NCI-H1694 (cell line): ENCODE results near the gene ZNF407.
"Not testable (repeated sequence)": the region's sequence is repeated elsewhere in the genome, so short reads cannot be mapped to it uniquely, and the experiment has no call there.

Experiments
- DNase-seq: peaks from one replicate; lab custom pipeline; 2025; lab: John Stamatoyannopoulos, UW

ZNF407 gene, protein sequence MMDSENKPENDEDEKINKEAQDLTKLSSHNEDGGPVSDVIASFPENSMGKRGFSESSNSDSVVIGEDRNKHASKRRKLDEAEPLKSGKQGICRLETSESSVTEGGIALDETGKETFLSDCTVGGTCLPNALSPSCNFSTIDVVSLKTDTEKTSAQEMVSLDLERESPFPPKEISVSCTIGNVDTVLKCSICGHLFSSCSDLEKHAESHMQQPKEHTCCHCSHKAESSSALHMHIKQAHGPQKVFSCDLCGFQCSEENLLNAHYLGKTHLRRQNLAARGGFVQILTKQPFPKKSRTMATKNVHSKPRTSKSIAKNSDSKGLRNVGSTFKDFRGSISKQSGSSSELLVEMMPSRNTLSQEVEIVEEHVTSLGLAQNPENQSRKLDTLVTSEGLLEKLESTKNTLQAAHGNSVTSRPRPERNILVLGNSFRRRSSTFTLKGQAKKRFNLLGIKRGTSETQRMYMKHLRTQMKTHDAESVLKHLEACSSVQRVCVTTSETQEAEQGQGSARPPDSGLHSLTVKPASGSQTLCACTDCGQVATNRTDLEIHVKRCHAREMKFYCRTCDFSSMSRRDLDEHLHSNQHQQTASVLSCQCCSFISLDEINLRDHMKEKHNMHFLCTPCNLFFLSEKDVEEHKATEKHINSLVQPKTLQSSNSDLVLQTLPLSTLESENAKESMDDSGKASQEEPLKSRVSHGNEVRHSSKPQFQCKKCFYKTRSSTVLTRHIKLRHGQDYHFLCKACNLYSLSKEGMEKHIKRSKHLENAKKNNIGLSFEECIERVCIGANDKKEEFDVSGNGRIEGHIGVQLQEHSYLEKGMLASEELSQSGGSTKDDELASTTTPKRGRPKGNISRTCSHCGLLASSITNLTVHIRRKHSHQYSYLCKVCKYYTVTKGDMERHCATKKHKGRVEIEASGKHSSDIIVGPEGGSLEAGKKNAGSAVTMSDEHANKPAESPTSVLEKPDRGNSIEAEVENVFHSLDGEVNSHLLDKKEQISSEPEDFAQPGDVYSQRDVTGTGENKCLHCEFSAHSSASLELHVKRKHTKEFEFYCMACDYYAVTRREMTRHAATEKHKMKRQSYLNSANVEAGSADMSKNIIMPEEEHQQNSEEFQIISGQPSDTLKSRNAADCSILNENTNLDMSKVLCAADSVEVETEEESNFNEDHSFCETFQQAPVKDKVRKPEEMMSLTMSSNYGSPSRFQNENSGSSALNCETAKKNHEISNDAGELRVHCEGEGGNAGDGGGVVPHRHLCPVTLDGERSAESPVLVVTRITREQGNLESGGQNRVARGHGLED (N-terminal part only)

DNA sequence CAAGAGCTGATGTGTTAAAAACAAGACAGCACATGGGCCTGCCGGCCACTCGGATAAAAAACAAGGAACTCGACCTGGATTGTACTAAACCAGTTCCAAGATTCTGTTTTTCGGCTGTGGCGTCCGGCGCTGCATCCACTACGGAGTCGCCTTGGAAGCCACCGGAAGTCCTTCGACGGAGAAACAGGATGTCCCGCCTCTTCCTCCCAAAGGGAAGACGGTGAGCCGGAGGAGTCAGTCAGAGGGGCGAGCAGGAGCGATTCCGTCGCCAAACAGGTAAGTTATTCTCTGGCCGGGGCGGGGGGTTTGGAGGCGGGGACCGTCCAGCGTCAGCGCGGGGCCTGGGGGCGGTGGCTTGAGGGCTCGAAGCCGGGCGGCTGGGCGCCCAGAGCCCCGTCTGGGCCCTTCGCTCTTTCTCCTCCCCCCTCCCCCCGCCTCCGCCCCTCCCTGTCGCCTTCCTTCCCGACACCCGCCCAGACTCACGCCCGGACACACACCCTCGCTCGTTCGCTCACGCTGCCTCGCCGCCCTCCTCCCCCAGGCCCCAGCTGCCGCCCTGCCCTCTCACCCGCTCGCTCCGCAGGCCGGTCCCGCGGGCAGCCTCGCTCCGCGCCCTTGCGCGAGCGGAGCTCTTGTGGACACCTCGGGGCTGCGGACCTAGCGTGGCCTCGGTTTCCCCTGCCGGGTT lies at the start of gene ZNF407:
ZNF407 (plus strand) TSS at position 209 of the 688 bp plus-strand sequence. CDS start 33,150 bp downstream, outside the sequence.
- peak; percentile 64 for DNase-seq

DNA sequence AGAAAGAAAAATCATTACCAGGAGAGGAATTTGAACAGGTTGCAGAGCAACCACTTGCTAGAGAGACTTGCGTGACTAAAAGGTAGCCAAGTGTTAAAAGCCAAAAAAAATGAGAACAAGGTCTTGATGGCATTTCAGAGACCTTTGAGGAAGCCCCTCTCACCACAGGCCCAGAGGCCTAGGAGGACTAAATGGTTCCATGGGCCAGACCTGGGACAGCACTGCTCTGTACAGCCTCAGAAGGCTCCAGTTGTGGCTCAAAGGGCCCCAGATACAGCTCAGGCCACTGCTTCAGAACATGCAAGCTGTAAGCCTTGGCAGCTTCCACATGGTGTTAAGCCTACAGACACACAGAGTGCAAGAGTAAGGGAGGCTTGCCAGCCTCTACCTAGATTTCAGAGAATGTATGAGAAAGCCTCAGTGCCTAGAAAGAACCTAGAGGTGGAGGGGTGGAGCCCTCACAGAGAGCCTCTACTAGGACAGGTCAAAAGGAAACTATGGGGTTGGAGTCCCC lies 48.0 kb upstream of the ZNF407 start:
- DNase-seq: no peak

DNA sequence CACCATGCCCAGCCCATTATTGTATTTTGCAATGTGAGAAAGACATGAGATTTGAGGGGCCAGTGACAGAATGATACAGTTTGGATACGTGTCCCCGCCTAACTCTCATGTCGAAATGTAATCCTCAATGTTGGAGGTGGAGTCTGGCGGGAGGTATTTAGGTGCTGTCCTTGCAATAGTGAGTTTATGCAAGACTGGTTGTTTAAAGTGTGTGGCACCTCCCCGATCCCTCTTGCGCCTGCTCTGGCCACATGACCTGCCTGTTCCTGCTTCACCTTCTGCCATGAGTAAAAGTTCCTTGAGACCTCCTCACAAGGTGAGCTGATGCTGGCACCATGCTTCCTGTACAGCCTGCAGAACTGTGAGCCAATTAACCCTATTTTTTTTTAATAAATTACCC lies 46.8 kb upstream of the ZNF407 start:
- no peak for DNase-seq

DNA sequence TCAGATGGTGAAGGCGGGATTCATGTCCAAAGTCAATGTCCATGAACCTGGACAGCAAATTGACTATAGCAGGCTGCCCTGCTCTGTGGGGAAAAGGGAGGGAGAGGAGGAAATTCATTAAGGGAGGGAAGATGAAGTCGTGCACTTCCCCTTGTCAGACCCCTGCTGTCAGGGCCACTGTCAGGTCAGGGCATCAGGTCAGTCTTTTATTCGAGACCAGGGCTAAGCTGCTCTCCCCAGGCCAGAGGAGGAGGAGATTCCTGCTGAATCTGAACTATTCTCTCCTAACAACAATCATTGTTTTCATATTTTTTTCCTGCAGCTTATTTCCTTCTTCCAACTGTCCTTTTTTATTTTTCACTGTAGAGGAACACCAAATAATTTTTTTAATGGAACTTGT lies 46.2 kb upstream of the ZNF407 start:
- DNase-seq: no peak

DNA sequence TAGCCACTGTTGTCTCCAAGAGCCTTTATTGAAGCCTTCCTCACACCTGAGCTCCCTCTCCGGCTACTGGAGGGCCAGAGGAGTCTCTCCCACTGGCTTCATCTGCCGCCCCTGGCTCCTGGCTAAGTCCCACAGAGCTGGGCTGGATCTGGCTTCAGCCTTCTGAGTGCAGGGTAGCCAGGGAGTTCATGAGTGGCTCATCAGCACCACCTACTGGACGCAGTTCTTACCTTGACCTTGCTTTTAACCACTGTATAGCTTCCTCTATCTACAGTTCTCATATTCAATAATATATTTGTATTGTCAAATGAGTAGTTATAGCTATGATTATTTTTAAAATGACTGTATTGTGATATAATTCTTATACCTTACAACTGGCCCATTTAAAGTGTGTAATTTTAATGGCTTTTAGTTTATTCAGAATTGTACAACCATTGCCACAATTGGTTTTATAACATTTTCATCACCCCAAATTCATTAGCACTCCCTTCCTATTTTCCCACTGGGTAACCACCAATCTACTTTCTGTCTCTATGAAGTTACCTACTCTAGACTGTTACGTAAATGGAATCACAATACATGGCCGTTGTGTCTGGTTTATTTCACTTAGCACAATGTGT lies 45.6 kb upstream of the ZNF407 start:
- peak; percentile 72 for DNase-seq

DNA sequence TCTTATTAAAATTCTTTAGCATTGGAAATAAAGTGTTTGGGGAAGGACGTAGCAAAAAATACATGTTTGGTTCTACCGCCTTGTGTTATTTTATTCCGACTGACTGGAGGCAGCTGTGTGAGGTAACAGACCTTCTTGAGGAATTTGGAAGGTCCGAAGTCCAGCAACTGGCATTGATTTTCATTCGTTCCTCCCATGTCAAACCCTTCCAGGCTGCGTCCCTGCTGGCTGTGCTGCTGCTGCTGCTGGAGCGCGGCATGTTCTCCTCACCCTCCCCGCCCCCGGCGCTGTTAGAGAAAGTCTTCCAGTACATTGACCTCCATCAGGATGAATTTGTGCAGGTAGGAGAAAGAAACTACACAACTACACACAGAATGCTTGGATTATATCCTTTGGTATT lies 41.5 kb upstream of the ZNF407 start:
- no peak for DNase-seq

DNA sequence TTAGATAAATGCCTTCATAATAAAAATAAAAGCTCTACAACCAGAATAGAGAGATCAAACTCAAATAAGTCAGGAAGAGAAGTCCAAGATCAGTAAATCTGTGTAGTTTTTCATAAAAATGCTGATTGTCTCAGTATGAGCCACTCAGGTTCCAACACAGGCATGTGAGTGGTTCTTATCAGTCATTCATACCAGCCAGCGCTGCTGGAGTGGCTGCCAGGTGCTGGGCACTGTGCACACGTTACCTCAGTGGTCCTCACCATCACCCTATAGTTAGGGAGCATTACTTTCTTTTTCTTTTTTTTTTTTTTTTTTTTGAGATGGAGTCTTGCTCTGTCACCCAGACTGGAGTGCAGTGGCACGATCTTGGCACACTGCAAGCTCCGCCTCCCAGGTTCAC lies 39.6 kb upstream of the ZNF407 start:
- DNase-seq: no peak

DNA sequence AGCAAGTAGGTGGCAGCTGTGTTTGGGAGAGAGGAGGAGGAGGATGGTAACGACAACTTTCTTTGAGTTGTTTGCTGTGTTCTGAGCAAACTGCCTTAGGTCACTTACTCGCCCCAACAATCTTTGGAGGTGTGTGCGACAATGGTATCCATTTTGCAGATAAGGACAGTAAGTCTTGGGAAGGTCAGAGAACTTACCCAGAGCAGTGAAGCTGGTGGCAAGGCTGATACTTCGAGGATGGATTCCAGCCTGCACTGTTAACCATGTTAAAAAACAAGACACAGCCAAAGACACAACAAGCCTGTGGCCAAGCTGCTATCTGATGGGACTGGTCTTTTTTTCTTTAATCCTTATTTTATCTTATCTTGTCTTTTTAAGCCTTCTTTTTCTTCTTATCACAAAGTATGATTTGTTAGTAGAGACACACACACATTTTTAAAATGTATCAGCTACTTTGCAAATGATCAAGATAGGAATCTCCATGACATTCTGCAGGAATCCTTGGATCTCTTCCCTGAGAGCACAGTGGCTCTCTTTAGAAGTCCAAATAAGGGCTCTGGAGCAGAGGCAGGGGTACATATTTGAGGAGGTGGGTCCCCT lies 35.4 kb upstream of the ZNF407 start:
- DNase-seq: no peak

DNA sequence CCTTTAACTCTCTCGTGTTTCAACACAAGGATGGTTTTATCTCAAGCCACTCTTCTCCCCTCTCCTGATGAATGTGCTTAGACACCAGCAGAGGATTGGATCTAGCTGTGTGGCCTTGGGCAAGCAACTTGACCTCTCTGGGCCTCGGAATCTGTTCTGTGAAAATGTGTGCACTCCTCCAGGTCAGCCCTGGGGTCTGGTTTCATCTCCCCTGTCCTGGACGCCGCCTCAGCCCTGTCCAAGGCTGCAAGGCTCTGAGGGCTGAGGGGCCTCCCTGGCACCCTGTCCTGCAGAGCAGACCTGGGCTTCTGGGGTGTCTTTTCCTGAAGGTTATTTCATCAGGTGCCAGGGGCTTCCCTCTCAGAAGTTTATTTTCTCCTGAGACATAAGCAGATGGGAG lies 34.9 kb upstream of the ZNF407 start:
- DNase-seq: no peak

DNA sequence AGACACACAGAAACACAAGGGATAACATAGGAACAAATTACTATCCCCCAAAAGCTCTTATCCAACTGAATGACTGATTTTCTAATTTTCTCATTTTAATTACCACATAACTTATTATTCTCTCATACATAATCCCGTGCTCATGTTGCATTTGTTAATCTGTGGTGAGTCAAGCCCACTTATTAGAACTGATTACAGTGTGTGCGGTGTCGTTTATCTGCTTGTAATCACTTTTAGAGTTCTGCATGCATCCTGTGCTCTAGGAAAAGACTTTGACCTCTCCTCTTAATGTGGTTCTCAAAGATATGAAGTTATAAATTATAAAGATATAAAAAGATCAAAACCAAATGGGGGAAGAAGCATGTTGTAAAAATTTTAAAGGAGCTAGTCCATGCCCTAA lies 33.7 kb upstream of the ZNF407 start:
- no peak for DNase-seq

DNA sequence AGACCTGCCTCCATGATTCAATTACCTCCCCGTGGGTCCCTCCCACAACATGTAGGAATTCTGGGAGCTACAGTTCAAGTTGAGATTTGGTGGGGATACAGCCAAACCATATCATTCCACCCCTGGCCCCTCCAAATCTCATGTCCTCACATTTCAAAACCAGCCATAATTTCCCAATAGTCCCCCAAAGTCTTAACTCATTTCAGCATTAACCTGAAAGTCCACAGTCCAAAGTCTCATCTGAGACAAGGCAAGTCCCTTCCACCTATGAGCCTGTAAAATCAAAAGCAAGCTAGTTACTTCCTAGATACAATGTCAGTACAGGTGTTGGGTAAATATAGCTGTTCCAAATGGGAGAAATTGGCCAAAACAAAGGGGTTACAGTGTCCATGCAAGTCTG lies 32.5 kb upstream of the ZNF407 start:
- DNase-seq: not testable (repeated sequence)

DNA sequence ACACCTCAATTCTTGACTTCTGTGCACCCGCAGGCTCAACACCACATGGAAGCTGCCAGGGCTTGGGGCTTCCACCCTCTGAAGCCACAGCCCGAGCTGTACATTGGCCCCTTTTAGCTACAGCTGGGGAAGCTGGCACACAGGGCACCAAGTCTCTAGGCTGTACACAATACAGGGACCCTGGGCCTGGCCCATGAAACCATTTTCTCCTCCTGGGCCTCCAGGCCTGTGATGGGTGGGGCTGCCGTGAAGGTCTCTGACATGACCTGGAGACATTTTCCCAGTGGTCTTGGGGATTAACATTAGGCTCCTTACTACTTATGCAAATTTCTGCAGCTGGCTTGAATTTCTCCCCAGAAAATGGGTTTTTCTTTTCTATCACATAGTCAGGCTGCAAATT lies 31.7 kb upstream of the ZNF407 start:
- not testable (repeated sequence) for DNase-seq

DNA sequence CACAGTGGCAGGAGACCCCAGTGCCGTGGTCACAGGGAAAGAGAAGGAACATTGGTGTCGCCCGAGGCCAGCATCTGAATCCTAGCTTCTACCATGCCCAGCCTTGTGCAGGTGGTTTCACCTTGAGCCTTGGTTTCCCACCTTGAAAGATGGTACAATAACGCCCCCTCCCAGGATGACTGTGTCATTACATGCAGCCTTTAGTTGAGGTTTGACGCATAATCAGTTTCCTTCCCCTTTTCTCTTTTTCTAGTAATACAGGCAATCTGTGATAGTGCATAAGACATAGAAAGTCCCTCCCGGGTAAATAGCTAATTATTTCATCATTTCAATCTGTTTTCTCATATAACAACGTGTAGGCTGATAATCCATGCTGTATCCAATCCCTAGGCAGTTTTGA lies 29.8 kb upstream of the ZNF407 start:
- no peak for DNase-seq

DNA sequence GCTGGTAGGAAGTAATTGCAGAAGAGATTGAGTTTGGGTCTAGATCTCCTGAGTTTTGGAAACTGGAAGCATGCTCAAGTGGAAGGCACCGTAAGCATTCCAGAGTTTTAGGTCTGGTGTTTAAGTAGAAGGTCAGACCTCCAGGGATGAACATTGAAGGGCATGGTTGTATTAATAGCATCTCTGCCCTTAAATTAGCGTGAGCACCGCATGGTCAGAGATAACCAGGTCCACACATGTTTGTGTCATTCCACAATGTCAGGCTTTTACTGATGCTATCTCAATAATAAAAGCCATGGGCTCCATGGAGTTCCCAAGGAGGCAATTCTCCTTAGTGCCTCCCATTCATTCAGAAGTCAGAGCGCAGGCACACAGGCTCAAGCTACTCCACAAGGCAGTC lies 28.3 kb upstream of the ZNF407 start:
- DNase-seq: no peak

DNA sequence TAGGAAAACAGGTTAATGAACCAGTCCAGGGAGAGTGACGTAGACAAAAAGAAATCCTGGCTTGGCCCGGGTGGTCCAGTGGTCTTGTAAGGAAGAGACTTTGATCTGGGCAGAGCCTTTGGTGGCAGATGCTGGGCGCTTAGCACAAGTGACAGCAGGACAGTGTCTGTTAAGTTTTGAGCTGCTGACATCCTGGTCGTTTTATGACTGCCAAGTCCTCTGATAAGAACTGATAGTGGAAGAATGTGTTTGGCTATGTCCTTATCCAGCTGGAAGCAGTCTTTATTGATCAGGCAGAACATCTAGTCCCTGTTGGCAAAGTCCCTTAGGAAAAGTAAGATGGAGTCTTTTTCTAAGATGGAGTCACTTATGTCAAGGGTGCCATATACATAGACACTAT lies 27.4 kb upstream of the ZNF407 start:
- no peak for DNase-seq

DNA sequence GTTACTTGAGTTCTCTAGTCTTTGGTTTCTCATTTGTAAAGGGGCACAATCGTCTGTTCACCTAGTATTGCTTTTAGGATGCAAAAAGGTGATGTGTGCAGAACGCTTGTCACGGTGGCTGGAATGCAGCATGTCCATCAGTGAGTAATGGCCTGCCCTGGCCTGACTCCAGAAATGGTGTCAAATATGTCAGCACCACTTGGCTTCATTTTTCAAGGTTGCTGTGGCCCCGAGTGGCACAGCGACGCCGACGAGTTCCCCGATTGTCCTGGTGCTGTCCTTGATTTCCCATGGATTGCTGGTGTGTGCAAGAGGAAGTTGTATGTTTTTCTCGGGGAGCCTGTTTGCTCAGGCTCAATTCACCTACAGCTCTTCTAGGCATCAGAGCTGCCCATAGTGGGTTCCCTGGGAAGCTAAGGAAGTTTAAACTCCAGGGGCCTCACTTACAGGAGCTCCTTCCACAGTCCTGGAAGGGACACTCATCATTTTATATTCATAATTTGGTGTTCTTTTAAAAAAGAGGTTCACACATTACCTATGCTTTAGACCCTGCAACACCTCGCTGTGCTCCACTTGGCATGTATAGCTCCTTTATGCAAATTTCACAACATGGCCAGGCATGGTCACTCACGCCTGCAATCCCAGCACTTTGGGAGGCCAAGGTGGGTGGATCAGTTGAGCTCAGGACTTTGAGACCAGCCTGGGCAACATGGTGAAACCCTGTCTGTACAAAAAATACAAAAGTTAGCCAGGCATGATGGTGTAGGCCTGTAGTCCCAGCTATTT lies 25.6 kb upstream of the ZNF407 start:
- no peak for DNase-seq

DNA sequence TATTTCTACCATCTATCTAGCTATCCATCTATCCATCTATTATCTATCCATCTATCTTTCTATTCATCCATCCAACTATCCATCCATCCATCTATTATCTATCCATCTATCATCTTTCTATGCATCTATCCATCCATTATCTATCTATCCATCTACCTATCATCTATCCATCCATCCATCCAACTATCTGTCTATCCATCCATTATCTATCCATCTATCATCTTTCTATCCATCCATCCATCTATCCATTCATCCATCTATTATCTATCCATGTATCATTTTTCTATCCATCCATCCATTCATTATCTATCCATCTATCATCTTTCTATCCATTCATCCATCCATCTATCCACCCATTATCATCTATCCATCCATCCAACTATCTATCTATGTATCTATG lies 24.6 kb upstream of the ZNF407 start:
- no peak for DNase-seq

DNA sequence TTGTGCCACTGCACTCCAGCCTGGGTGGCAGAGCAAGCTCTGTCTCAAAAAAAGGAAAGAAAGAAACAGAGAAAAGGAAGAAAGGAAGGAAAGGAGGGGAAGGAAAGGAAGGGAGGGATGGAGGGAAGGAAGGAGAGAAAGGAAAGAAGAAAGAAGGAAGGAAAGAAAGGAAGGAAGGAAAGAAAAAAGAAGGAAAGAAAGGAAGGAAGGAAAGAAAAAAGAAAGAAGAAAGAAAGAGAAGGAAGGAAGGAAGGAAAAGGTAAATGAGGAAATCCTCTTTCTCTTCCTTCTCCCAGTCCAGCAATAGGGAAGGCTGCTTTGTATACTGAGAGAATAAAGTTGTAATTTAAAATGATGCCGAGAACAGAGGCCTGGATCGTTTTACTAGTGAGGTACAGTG lies 22.8 kb upstream of the ZNF407 start:
- no peak for DNase-seq

DNA sequence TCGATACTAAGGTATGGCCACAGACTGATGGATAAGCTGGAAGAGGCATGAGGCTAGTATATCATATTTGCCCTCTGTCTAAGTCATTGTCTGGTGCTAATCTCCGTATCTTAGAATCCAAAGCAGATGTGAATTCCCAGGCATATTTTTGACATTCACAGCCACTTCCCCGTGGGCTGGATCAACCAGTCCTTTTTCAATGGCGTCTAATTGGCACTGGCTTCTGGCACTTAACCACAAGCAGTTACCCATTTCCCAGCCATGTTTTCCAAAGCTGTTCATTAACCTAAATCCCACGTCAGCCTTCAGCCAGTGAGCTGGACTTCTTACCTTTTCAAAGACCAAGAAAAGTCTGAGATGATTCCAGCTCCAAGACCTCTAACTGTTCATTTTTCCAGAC lies 20.7 kb upstream of the ZNF407 start:
- DNase-seq: no peak
